Bone marrow (tissue), 2 donors: Measurements from ENCODE around the gene OR11G2.
"Not testable (repeated sequence)": the region's sequence is repeated elsewhere in the genome, so short reads cannot be mapped to it uniquely, and the experiment has no call there.

ENCODE experiments used
- DNase-seq, 2 donors: peaks; one replicate each; lab custom pipeline; 2025; lab: John Stamatoyannopoulos, UW

The OR11G2 gene

DNA sequence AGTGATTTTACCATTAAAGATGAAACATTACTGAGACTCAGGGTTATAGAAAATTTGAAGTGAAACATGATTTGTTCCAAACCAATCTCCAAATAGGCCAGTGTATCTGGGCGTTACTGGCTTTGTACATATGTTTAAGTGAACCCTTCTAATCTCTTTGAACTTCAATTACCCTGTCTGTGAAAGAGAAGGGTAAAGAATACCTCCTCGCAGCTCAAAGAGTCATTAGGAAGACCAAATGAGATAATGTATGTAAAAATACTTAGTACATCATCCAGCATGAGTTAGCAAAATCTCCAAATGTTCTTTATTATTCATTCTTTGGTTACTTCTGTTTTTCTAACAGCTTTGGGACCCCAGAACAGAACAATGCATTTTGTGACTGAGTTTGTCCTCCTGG, 32.7 kb downstream of the OR11G2 start, which contains the start of gene OR11H6:
OR11H6 (plus strand) TSS at position 301 of the 400 bp plus-strand sequence; CDS start at position 301, 0 bp downstream.
- no peak for DNase-seq

DNA sequence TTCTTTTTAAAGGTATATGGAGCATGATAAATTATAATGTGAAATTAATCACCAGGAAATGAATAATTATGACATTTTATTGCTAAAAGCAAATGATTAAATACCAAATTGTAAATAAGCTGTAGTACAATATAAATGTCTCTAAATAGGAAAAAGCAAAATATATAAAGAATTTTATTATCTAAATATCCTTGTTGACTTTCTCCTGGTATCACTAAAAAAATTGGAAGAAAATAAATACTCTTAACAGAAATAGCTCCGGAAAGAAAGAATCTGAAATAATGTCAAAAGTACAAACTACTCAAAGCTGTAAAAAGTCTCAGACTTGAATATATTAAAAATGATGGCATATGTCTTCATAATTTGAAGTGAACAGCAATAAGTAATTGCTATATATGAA, 38.0 kb downstream of the OR11G2 start, which contains the start of gene OR11H7:
OR11H7 (plus strand) TSS at position 301 of the 400 bp plus-strand sequence.
- DNase-seq: no peak

DNA sequence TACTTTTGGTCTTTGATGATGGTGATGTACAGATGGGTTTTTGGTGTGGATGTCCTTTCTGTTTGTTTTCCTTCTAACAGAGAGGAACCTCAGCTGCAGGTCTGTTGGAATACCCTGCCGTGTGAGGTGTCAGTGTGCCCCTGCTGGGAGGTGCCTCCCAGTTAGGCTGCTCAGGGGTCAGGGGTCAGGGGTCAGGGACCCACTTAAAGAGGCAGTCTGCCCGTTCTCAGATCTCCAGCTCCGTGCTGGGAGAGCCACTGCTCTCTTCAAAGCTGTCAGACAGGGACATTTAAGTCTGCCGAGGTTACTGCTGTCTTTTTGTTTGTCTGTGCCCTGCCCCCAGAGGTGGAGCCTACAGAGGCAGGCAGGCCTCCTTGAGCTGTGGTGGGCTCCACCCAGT, 44.7 kb downstream of the OR11G2 start:
- DNase-seq: not testable (repeated sequence)

DNA sequence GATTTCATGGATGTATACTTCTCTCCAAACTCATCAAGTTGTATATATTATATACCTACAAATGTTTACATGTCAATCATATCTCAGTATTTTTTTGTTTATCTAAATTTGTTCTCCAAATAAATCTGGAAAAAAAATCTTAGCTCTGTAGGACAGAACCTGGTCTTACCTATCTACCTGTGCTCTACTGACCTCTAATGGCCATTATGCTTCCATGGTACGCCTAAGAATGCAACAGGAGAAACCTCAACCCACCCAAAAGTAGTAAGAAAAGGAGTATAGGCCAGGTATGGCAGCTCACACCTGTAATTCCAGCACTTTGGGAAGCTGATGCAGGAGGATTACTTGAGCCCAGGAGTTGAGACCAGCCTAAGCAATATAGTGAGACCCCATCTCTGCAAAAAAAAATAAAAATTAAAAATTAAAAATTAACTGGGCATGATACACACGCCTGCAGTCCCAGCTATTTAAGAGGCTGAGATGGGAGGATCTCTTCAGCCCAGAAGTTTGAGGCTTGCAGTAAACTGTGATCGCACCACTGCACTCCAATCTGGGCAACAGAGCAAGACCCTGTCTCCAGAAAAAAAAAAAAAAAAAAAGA, 57.0 kb downstream of the OR11G2 start:
- no peak for DNase-seq
